ENCODE data around the gene PARD6A. TPM values are rescaled to one million over a fixed set of nuclear protein-coding genes. Genes with fewer than 3 reads are reported as not detected.

Gene PARD6A
- total RNA-seq, 4 donors from 2014 or later: 1.1 to 2.3 (median 2.1) TPM

GRCh38 chr16:67654403-67654911, 6.3 kb upstream of the PARD6A start:
- H3K9me3 ChIP-seq: no peaks in the 10 kb centered on the region
- DNase-seq: no peak
- intact Hi-C loops (cut with DNase I): no loop called here
- no peak for TF ChIP-seq POLR2A (IDR thresholded peaks at IDR 0.05)
- H3K4me1 ChIP-seq: peaks cover 17 to 37% (median 23%) of the 10 kb centered on the region in 3 donors
- WGBS, 2 donors: 50% methylated on average over 15 of the region's 30 CpGs; no CpG with 5 or more reads in 1 of the 2 donors
- no peak overlapping the region for H3K4me3 ChIP-seq
- H3K36me3 ChIP-seq: peaks cover 6 to 27% (median 7%) of the 10 kb centered on the region in 3 donors
- peaks cover 11 to 62% (median 19%) of the 10 kb centered on the region in 4 donors for H3K27me3 ChIP-seq
- H3K27ac ChIP-seq: no peak overlapping the region

GRCh38 chr16:67655363-67655762, 5.4 kb upstream of the PARD6A start:
- Histone ChIP-seq H3K9me3 (no peaks in the 10 kb centered on the region), H3K4me3 (no peak overlapping the region), H3K36me3 (peaks cover 6 to 27% (median 7%) of the 10 kb centered on the region in 3 donors), H3K27ac (no peak overlapping the region), H3K27me3 (peaks cover 11 to 53% (median 18%) of the 10 kb centered on the region in 4 donors), H3K4me1 (peaks cover 18 to 38% (median 28%) of the 10 kb centered on the region in 3 donors)
- no peak for TF ChIP-seq CTCF (IDR thresholded peaks at IDR 0.05)
- no peak for TF ChIP-seq POLR2A (IDR thresholded peaks at IDR 0.05)
- intact Hi-C loops (cut with DNase I): no loop called here
- DNase-seq: no peak
- 60 to 74% methylated on average over 3 to 4 of the region's 4 CpGs for WGBS, 2 donors

- intact Hi-C loops (cut with DNase I): no loop called here
- peaks cover 23 to 44% (median 34%) of the 10 kb centered on the region in 3 donors for H3K4me1 ChIP-seq
- WGBS, 2 donors: 90 to 95% methylated on average over 2 to 3 of the region's 9 CpGs
- peaks cover 6 to 27% (median 7%) of the 10 kb centered on the region in 3 donors for H3K36me3 ChIP-seq
- H3K27me3 ChIP-seq: peaks cover 11 to 42% (median 18%) of the 10 kb centered on the region in 4 donors
- H3K9me3 ChIP-seq: no peaks in the 10 kb centered on the region
- TF ChIP-seq POLR2A (IDR thresholded peaks at IDR 0.05) (no peak), CTCF (IDR thresholded peaks at IDR 0.05) (no peak)
- no peak for DNase-seq
- H3K27ac ChIP-seq: no peak overlapping the region
- no peak overlapping the region for H3K4me3 ChIP-seq
Observed at GRCh38 chr16:67656344-67657016, 4.3 kb upstream of the PARD6A start.

GRCh38 chr16:67657017-67657608, 3.6 kb upstream of the PARD6A start:
- no peak for DNase-seq
- 86 to 93% methylated on average over 7 to 16 of the region's 16 CpGs for WGBS, 2 donors
- H3K9me3 ChIP-seq: no peaks in the 10 kb centered on the region
- H3K27me3 ChIP-seq: peaks cover 11 to 36% (median 17%) of the 10 kb centered on the region in 4 donors
- H3K4me1 ChIP-seq: peaks cover 25 to 48% (median 36%) of the 10 kb centered on the region in 3 donors
- peaks cover 6 to 28% (median 7%) of the 10 kb centered on the region in 3 donors for H3K36me3 ChIP-seq
- TF ChIP-seq POLR2A (IDR thresholded peaks at IDR 0.05): no peak
- no peak for TF ChIP-seq CTCF (IDR thresholded peaks at IDR 0.05)
- H3K27ac ChIP-seq: no peak overlapping the region
- intact Hi-C loops (cut with DNase I): no loop called here
- no peak overlapping the region for H3K4me3 ChIP-seq

GRCh38 chr16:67657751-67658518, 2.8 kb upstream of the PARD6A start:
- 85 to 89% methylated on average over 7 to 14 of the region's 18 CpGs for WGBS, 2 donors
- peaks cover 25 to 41% (median 31%) of the 10 kb centered on the region in 3 donors for H3K4me1 ChIP-seq
- no peak for TF ChIP-seq POLR2A (IDR thresholded peaks at IDR 0.05)
- TF ChIP-seq CTCF (IDR thresholded peaks at IDR 0.05): no peak
- no peaks in the 10 kb centered on the region for H3K9me3 ChIP-seq
- intact Hi-C loops (cut with DNase I): no loop called here
- no peak for DNase-seq
- H3K36me3 ChIP-seq: peaks cover 6 to 36% (median 7%) of the 10 kb centered on the region in 3 donors
- peaks cover 8 to 28% (median 15%) of the 10 kb centered on the region in 4 donors for H3K27me3 ChIP-seq
- no peak overlapping the region for H3K4me3 ChIP-seq
- H3K27ac ChIP-seq: no peak overlapping the region
